PC-9 (cell line): Measurements from ENCODE around the gene TMEM151B. TPM values are rescaled to one million over a fixed set of nuclear protein-coding genes. Genes with fewer than 3 reads are reported as not detected.

Source experiments
- BruUV-seq: library from RNA; stranded (reverse); fragments of 400-500 nt; replicated peaks from 2 replicates; lab custom pipeline; 2021; lab: Mats Ljungman, UMichigan
- CTCF ChIA-PET: fragments of 300-600 bp; sonication (Branson Sonifier 250); formaldehyde crosslinking; loops from one replicate; lab custom pipeline; 2022; ENCODE audit warnings: antibody characterized with exemption; lab: Charles Lee
- POLR2A ChIA-PET: fragments of 300-600 bp; sonication (Branson Sonifier 250); formaldehyde crosslinking; loops from one replicate; lab custom pipeline; 2022; ENCODE audit warnings: antibody characterized with exemption; ENCODE audit not compliant: unreplicated experiment; lab: Charles Lee
- DNase-seq, 2 experiments: peaks; one replicate each; pipeline versions ENCODE4 v3.0.0 to v3.0.0-alpha.2; 2015 to 2022; ENCODE audit warnings: mixed read lengths in 1 of 2
- H2AFZ ChIP-seq: fragments of 200-600 bp; sonication (generic); 2 replicates; pipeline ENCODE4 v1.8.1; 2017; ENCODE audit warnings: antibody characterized with exemption
- H3F3A ChIP-seq: fragments of 200-600 bp; sonication (generic); 2 replicates; pipeline ENCODE4 v1.8.1; 2017; ENCODE audit warnings: antibody characterized with exemption, mild to moderate bottlenecking, low read depth; ENCODE audit not compliant: insufficient read depth
- H3K27ac ChIP-seq: fragments of 200-600 bp; sonication (generic); 2 replicates; pipeline ENCODE4 v1.6.1; 2016; ENCODE audit warnings: mixed run types
- H3K27me3 ChIP-seq: fragments of 200-600 bp; sonication (generic); 2 replicates; pipeline ENCODE4 v1.6.1; 2016; ENCODE audit warnings: low read depth, mixed run types; ENCODE audit not compliant: insufficient read depth
- H3K36me3 ChIP-seq: fragments of 200-600 bp; sonication (generic); 2 replicates; pipeline ENCODE4 v1.6.1; 2016; ENCODE audit warnings: low read depth, mixed run types
- H3K4me1 ChIP-seq: fragments of 200-600 bp; sonication (generic); replicated peaks from 2 replicates; pipeline ENCODE4 v1.6.1; 2016; ENCODE audit warnings: mixed run types; ENCODE audit not compliant: insufficient read depth
- H3K4me2 ChIP-seq: fragments of 200-600 bp; sonication (generic); 2 replicates; pipeline ENCODE4 v1.6.1; 2017; ENCODE audit warnings: mixed run types
- H3K4me3 ChIP-seq: fragments of 200-600 bp; sonication (generic); 2 replicates; pipeline ENCODE4 v1.6.1; 2016; ENCODE audit warnings: mixed run types
- H3K79me2 ChIP-seq: fragments of 200-600 bp; sonication (generic); 2 replicates; pipeline ENCODE4 v1.6.1; 2017; ENCODE audit warnings: low read depth, mixed run types
- H3K9me2 ChIP-seq: fragments of 200-600 bp; sonication (generic); 2 replicates; pipeline ENCODE4 v1.8.1; 2017; ENCODE audit warnings: mild to moderate bottlenecking; ENCODE audit not compliant: insufficient read depth
- H3K9me3 ChIP-seq: fragments of 200-600 bp; sonication (generic); 2 replicates; pipeline ENCODE4 v1.8.1; 2016; ENCODE audit warnings: low read depth; ENCODE audit not compliant: insufficient read depth
- H4K20me1 ChIP-seq: fragments of 200-600 bp; sonication (generic); 2 replicates; pipeline ENCODE4 v1.8.1; 2017; ENCODE audit not compliant: insufficient read depth
- EZH2 ChIP-seq: fragments of 200-600 bp; sonication (generic); IDR thresholded peaks from 2 replicates; pipeline ENCODE4 v1.8.0; 2017; ENCODE audit warnings: antibody characterized with exemption, low read depth
- intact Hi-C: fragments of 100-400 bp; cut with micrococcal nuclease; formaldehyde crosslinking; loops from one replicate; pipeline ENCODE4 v1.10.0; 2022; ENCODE audit not compliant: unreplicated experiment
- total RNA-seq: library from RNA; stranded (reverse); gene quantifications from 2 replicates; pipeline ENCODE4 v1.2.3, GENCODE V29; 2021
- TF ChIP-seq, protein P1 (sequence below): fragments of 200-600 bp; sonication (generic); conservative IDR thresholded peaks from 2 replicates; pipeline ENCODE4 v1.6.1; 2017; ENCODE audit warnings: mixed run types, antibody characterized with exemption, mild to moderate bottlenecking, moderate library complexity

TMEM151B gene
- total RNA-seq, 1 experiment from 2014 or later = not detected

DNA sequence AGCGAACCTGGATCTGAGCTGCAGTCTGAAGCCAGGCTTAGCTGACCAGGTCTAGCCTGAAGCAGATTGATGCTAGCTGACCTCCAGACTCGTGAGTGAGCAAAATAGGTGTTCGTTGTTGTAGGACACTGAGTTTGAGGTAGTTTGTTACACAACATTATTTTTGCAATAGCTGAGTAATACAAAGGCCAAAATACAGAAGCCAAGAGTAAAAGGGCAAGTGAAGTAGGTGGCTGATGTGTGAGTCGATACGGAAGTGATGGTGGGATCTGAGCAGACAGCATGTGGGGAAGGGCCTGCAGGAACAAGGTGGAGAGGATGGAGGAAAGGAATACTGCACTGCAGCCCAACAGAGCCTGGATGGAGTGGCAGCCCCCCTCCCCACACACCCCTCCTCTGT, 63.7 kb downstream of the TMEM151B start:
- Histone ChIP-seq H3K36me3 (no peaks in the 10 kb centered on the region), H4K20me1 (no peaks in the 10 kb centered on the region), H3K4me2 (no peak overlapping the region), H3K4me3 (no peak overlapping the region), H3K27ac (no peak overlapping the region), H2AFZ (no peak overlapping the region), H3K27me3 (peaks cover 24% of the 10 kb centered on the region; the same call in 1 of the 2 replicates), H3F3A (no peaks in the 10 kb centered on the region), H3K4me1 (no peaks in the 10 kb centered on the region), H3K9me2 (no peaks in the 10 kb centered on the region), H3K9me3 (no peaks in the 10 kb centered on the region), H3K79me2 (no peaks in the 10 kb centered on the region)
- no peak for DNase-seq
- BruUV-seq = no TSS peak
- ChIA-PET CTCF (no interaction called here), POLR2A (no interaction called here)
- TF ChIP-seq, protein P1, sequence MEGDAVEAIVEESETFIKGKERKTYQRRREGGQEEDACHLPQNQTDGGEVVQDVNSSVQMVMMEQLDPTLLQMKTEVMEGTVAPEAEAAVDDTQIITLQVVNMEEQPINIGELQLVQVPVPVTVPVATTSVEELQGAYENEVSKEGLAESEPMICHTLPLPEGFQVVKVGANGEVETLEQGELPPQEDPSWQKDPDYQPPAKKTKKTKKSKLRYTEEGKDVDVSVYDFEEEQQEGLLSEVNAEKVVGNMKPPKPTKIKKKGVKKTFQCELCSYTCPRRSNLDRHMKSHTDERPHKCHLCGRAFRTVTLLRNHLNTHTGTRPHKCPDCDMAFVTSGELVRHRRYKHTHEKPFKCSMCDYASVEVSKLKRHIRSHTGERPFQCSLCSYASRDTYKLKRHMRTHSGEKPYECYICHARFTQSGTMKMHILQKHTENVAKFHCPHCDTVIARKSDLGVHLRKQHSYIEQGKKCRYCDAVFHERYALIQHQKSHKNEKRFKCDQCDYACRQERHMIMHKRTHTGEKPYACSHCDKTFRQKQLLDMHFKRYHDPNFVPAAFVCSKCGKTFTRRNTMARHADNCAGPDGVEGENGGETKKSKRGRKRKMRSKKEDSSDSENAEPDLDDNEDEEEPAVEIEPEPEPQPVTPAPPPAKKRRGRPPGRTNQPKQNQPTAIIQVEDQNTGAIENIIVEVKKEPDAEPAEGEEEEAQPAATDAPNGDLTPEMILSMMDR = no peak
- no peak for TF ChIP-seq EZH2
- intact Hi-C loops = no loop called here

DNA sequence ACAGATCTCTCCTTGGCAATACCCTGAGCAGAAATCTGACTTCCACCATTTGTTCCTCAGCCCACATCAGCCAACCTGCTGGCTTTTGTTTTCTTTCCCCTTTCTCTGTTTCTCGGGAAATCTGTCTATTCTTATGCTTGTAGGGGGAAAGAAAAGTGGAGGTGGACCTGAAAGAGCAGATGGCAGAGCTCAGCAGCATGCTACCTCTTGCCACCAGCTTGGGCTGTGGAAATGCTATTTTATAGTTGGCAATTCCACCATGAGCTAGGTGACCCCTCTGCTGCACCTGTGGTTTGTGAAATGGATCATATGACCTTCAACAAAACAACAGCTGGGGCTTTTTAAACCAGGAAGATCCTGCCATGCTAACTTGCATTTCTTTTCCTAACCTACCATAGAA, 65.4 kb downstream of the TMEM151B start:
- TF ChIP-seq EZH2 = no peak
- TF ChIP-seq, protein P1 = no peak
- Histone ChIP-seq H3K27me3 (peaks cover 7% of the 10 kb centered on the region; the same call in 1 of the 2 replicates), H3K79me2 (no peaks in the 10 kb centered on the region), H3K4me1 (peaks cover 7% of the 10 kb centered on the region; the same call in 1 of the 2 replicates), H3K27ac (no peak overlapping the region), H3K9me2 (no peaks in the 10 kb centered on the region), H3F3A (peaks cover 13% of the 10 kb centered on the region; the same call in 1 of the 2 replicates), H4K20me1 (no peaks in the 10 kb centered on the region), H2AFZ (no peak overlapping the region), H3K9me3 (no peaks in the 10 kb centered on the region), H3K4me2 (no peak overlapping the region), H3K36me3 (no peaks in the 10 kb centered on the region), H3K4me3 (no peak overlapping the region)
- no TSS peak for BruUV-seq
- DNase-seq = no peak
- CTCF ChIA-PET = interaction anchor here (0.6 to 2.7 kb wide), 2 partner anchors 8 to 67 kb away, joined by 4 to 14 read pairs; no protein-coding TSS in a partner anchor
- intact Hi-C loops = loop anchor here (5.0 kb wide), 1 partner anchor 668 kb away; no protein-coding TSS in a partner anchor
- POLR2A ChIA-PET = no interaction called here

DNA sequence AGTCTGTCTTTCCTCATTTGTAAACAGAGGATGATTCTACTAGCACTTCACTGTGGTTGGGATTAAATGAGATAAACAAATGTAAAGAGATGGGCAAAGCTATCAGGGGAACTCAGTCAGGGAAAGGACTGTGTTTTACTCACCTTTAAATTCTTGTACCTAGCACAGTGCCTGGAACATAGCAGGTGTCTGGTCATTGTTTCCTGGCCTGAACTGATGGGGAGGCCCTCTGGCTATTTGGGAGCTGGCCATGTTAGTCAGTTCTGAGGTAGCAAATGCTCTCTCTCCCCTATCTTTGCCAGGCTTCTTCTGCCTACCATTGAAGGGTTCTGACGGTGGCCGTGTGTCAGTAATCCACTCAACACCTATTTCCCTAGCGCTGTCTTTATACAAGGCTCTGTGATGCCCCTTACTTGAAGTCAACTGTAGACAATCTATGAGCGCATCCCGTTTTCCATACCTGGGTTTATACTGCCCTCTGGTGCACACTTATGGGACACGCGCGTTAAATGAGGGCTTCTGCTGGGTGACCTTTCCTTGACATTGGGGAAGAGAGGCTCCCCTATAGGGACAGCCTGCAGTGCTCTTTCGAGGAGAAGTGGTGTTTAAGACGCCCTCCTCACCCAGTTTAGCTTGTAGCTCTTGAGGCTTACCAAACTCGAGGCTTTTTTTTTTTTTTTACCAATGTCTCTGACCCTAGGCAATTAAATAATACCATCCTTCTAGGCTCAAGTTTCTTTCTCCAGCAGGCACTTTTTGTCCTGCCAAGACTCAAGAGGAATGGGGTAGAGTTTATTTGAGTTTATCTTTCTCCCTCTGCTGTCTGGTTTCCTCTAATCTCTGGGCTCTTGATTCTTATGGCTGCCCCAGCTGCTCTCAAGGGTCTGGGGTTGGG, 68.2 kb downstream of the TMEM151B start:
- peak in 1 of 2 experiments; percentile 56 for DNase-seq
- intact Hi-C loops = loop anchor here (1.0 to 5.0 kb wide), 3 partner anchors 70 to 671 kb away; no protein-coding TSS in a partner anchor
- Histone ChIP-seq H3K79me2 (no peaks in the 10 kb centered on the region), H3F3A (peaks cover 13% of the 10 kb centered on the region; the same call in 1 of the 2 replicates), H3K27ac (no peak overlapping the region), H4K20me1 (no peaks in the 10 kb centered on the region), H3K4me3 (no peak overlapping the region), H3K4me2 (no peak overlapping the region), H2AFZ (no peak overlapping the region), H3K27me3 (peaks cover 15% of the 10 kb centered on the region; the same call in 1 of the 2 replicates), H3K9me3 (no peaks in the 10 kb centered on the region), H3K36me3 (no peaks in the 10 kb centered on the region), H3K4me1 (peaks cover 7% of the 10 kb centered on the region; the same call in 1 of the 2 replicates), H3K9me2 (no peaks in the 10 kb centered on the region)
- POLR2A ChIA-PET = interaction anchor here (0.5 to 0.7 kb wide), 2 partner anchors 101 to 738 kb away, joined by 7 to 10 read pairs; no protein-coding TSS in a partner anchor
- BruUV-seq = no TSS peak
- no peak for TF ChIP-seq EZH2
- TF ChIP-seq, protein P1 = peak; percentile 84
- CTCF ChIA-PET = interaction anchor here (0.7 to 2.7 kb wide), 2 partner anchors 70 to 179 kb away, joined by 4 to 14 read pairs; no protein-coding TSS in a partner anchor
